HEK293 (cell line): ENCODE results near the gene MCF2L.

Experiments used
- CTCF ChIA-PET: fragments of 350-600 bp; formaldehyde crosslinking; extraction: SDS; loops from one replicate; lab custom pipeline; 2021; ENCODE audit warnings: antibody characterized with exemption; lab: Yijun Ruan, JAX
- POLR2A ChIA-PET: fragments of 300-600 bp; formaldehyde crosslinking; extraction: SDS; loops from one replicate; lab custom pipeline; 2020; ENCODE audit warnings: antibody characterized with exemption, inconsistent platforms; lab: Yijun Ruan, JAX
- H3K27ac ChIP-seq: fragments of 200-500 bp; sonication (Bioruptor generic); 2 replicates; pipeline ENCODE4 v1.5.1; 2014; ENCODE audit warnings: low read depth, low read length, control low read depth, inconsistent platforms; ENCODE audit errors: extremely low read depth
- H3K36me3 ChIP-seq, 2 experiments: fragments of 200-500 bp in 1 of 2; sonication (Bioruptor generic) in 1 of 2; 1 replicate in 1 of 2; 2 replicates in 1 of 2; pipeline ENCODE4 v1.5.1; 2014 to 2017; ENCODE audit warnings: inconsistent platforms in 2 of 2, low read length in 2 of 2; ENCODE audit not compliant: control insufficient read depth in 2 of 2, insufficient read depth in 1 of 2
- H3K4me1 ChIP-seq: fragments of 200-500 bp; sonication (Bioruptor generic); 2 replicates; pipeline ENCODE4 v1.5.1; 2014; ENCODE audit warnings: mild to moderate bottlenecking, low read length, inconsistent platforms; ENCODE audit not compliant: control insufficient read depth, insufficient read depth
- H3K4me3 ChIP-seq: 2 replicates; pipeline ENCODE4 v1.5.1; 2011; ENCODE audit warnings: low read depth, mild to moderate bottlenecking, control low read depth, low read length, moderate library complexity
- H3K9me3 ChIP-seq: fragments of 200-500 bp; sonication (Bioruptor generic); 2 replicates; pipeline ENCODE4 v1.5.1; 2014; ENCODE audit warnings: low read depth, low read length, inconsistent platforms; ENCODE audit not compliant: control insufficient read depth, insufficient read depth
- FEZF1 ChIP-seq: fragments of 450-650 bp; formaldehyde crosslinking; IDR thresholded peaks from 2 replicates; pipeline ENCODE4 v1.5.1; 2016; ENCODE audit warnings: missing biosample characterization, missing genetic modification characterization
- HOXC10 ChIP-seq: sonication (generic); formaldehyde crosslinking; IDR thresholded peaks from 2 replicates; pipeline ENCODE4 v1.8.1; 2023; ENCODE audit warnings: mild to moderate bottlenecking, missing genetic modification reagents
- KLF8 ChIP-seq: fragments of 450-650 bp; formaldehyde crosslinking; IDR thresholded peaks from 2 replicates; pipeline ENCODE4 v1.5.1; 2016; ENCODE audit warnings: missing biosample characterization, missing genetic modification characterization
- OVOL3 ChIP-seq: fragments of 450-650 bp; formaldehyde crosslinking; IDR thresholded peaks from 2 replicates; pipeline ENCODE4 v1.5.1; 2016; ENCODE audit warnings: missing biosample characterization, missing genetic modification characterization
- TRIM28 ChIP-seq: IDR thresholded peaks from 2 replicates; pipeline ENCODE4 v1.6.1; 2011; ENCODE audit warnings: low read length, control low read depth, borderline replicate concordance
- ZEB2 ChIP-seq: fragments of 450-650 bp; formaldehyde crosslinking; IDR thresholded peaks from 2 replicates; pipeline ENCODE4 v1.5.1; 2016; ENCODE audit warnings: missing biosample characterization, missing genetic modification characterization
- ZFHX2 ChIP-seq: fragments of 450-650 bp; formaldehyde crosslinking; conservative IDR thresholded peaks from 2 replicates; pipeline ENCODE4 v1.5.1; 2016; ENCODE audit warnings: missing biosample characterization, missing genetic modification characterization
- ZNF157 ChIP-seq: fragments of 450-650 bp; formaldehyde crosslinking; IDR thresholded peaks from 2 replicates; pipeline ENCODE4 v1.5.1; 2016; ENCODE audit warnings: missing biosample characterization, missing genetic modification characterization
- ZNF16 ChIP-seq: fragments of 450-650 bp; formaldehyde crosslinking; IDR thresholded peaks from 2 replicates; pipeline ENCODE4 v1.5.1; 2016; ENCODE audit warnings: low read depth, missing biosample characterization, missing genetic modification characterization
- ZNF266 ChIP-seq: fragments of 450-650 bp; formaldehyde crosslinking; IDR thresholded peaks from 2 replicates; pipeline ENCODE4 v1.5.1; 2016; ENCODE audit warnings: missing biosample characterization, missing genetic modification characterization, low read depth
- ZNF311 ChIP-seq: fragments of 450-650 bp; formaldehyde crosslinking; IDR thresholded peaks from 2 replicates; pipeline ENCODE4 v1.5.1; 2017; ENCODE audit warnings: missing biosample characterization, missing genetic modification characterization, borderline replicate concordance
- ZNF324 ChIP-seq: fragments of 450-650 bp; formaldehyde crosslinking; IDR thresholded peaks from 2 replicates; pipeline ENCODE4 v1.5.1; 2016; ENCODE audit warnings: missing biosample characterization, missing genetic modification characterization
- ZNF335 ChIP-seq: fragments of 450-650 bp; formaldehyde crosslinking; conservative IDR thresholded peaks from 2 replicates; pipeline ENCODE4 v1.5.1; 2016; ENCODE audit warnings: missing biosample characterization, missing genetic modification characterization
- ZNF366 ChIP-seq: fragments of 450-650 bp; formaldehyde crosslinking; conservative IDR thresholded peaks from 2 replicates; pipeline ENCODE4 v1.5.1; 2016; ENCODE audit warnings: missing biosample characterization, missing genetic modification characterization
- ZNF391 ChIP-seq: fragments of 450-650 bp; formaldehyde crosslinking; IDR thresholded peaks from 2 replicates; pipeline ENCODE4 v1.5.1; 2016; ENCODE audit warnings: low read depth, missing biosample characterization, missing genetic modification characterization, borderline replicate concordance
- ZNF521 ChIP-seq: fragments of 450-650 bp; formaldehyde crosslinking; IDR thresholded peaks from 2 replicates; pipeline ENCODE4 v1.5.1; 2017; ENCODE audit warnings: missing biosample characterization, mild to moderate bottlenecking, missing genetic modification characterization
- ZNF585B ChIP-seq: fragments of 450-650 bp; formaldehyde crosslinking; IDR thresholded peaks from 2 replicates; pipeline ENCODE4 v1.5.1; 2016; ENCODE audit warnings: missing biosample characterization, missing genetic modification characterization
- ZNF664 ChIP-seq: fragments of 450-650 bp; formaldehyde crosslinking; IDR thresholded peaks from 2 replicates; pipeline ENCODE4 v1.5.1; 2016; ENCODE audit warnings: missing biosample characterization, missing genetic modification characterization
- ZNF777 ChIP-seq: fragments of 450-650 bp; formaldehyde crosslinking; IDR thresholded peaks from 2 replicates; pipeline ENCODE4 v1.5.1; 2017; ENCODE audit warnings: missing biosample characterization, missing genetic modification characterization, borderline replicate concordance
- ZNF785 ChIP-seq: fragments of 450-650 bp; formaldehyde crosslinking; IDR thresholded peaks from 2 replicates; pipeline ENCODE4 v1.5.1; 2016; ENCODE audit warnings: missing biosample characterization, missing genetic modification characterization
- ZNF830 ChIP-seq: fragments of 450-650 bp; IDR thresholded peaks from 2 replicates; pipeline ENCODE4 v1.5.0; 2018; ENCODE audit warnings: missing biosample characterization, missing genetic modification characterization, low read depth, mild to moderate bottlenecking, moderate library complexity
- TF ChIP-seq, protein P1 (sequence below): fragments of 450-650 bp; formaldehyde crosslinking; IDR thresholded peaks from 2 replicates; pipeline ENCODE4 v1.5.1; 2017; ENCODE audit warnings: missing biosample characterization, missing genetic modification characterization
- TF ChIP-seq, protein P2 (sequence below): fragments of 450-650 bp; formaldehyde crosslinking; IDR thresholded peaks from 2 replicates; pipeline ENCODE4; 2016; ENCODE audit warnings: missing biosample characterization, missing genetic modification characterization
- TF ChIP-seq, protein P3 (sequence below): fragments of 450-650 bp; formaldehyde crosslinking; IDR thresholded peaks from 2 replicates; pipeline ENCODE4 v1.5.1; 2016; ENCODE audit warnings: missing biosample characterization, missing genetic modification characterization, borderline replicate concordance
- TF ChIP-seq, protein P4 (sequence below): fragments of 450-650 bp; formaldehyde crosslinking; IDR thresholded peaks from 2 replicates; pipeline ENCODE4 v1.5.1; 2017; ENCODE audit warnings: missing biosample characterization, missing genetic modification characterization
- TF ChIP-seq, protein P5 (sequence below): fragments of 450-650 bp; formaldehyde crosslinking; IDR thresholded peaks from 2 replicates; pipeline ENCODE4 v1.5.1; 2016; ENCODE audit warnings: missing biosample characterization, missing genetic modification characterization

MCF2L gene

DNA sequence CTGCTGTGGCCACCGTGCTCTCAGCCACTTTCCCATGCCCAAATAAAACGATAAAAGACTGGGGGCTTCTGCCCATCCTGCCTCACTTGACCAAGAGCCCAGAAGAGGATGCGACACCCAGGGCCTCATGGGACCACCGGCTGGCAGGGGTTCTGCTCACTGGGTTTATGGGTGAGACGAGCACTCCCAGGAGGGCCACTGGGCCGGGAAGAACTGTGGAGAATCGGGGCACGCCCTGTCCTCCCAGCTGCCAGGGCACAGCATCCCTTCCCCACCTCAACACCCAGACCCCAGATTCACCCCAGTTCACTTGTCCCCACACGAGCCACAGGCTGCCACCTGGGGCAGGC lies 148.9 kb downstream of the MCF2L start:
- H3K4me3 ChIP-seq: no peak overlapping the region
- TF ChIP-seq, protein P1, sequence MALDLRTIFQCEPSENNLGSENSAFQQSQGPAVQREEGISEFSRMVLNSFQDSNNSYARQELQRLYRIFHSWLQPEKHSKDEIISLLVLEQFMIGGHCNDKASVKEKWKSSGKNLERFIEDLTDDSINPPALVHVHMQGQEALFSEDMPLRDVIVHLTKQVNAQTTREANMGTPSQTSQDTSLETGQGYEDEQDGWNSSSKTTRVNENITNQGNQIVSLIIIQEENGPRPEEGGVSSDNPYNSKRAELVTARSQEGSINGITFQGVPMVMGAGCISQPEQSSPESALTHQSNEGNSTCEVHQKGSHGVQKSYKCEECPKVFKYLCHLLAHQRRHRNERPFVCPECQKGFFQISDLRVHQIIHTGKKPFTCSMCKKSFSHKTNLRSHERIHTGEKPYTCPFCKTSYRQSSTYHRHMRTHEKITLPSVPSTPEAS (tag by site-specific recombination): no peak
- TF ChIP-seq ZNF335 (tag by site-specific recombination): no peak
- TF ChIP-seq ZNF157 (tag by site-specific recombination): no peak
- TF ChIP-seq ZEB2 (tag by site-specific recombination): no peak
- no peak for TF ChIP-seq ZNF785 (tag by site-specific recombination)
- no peak for TF ChIP-seq OVOL3
- TF ChIP-seq, protein P2, sequence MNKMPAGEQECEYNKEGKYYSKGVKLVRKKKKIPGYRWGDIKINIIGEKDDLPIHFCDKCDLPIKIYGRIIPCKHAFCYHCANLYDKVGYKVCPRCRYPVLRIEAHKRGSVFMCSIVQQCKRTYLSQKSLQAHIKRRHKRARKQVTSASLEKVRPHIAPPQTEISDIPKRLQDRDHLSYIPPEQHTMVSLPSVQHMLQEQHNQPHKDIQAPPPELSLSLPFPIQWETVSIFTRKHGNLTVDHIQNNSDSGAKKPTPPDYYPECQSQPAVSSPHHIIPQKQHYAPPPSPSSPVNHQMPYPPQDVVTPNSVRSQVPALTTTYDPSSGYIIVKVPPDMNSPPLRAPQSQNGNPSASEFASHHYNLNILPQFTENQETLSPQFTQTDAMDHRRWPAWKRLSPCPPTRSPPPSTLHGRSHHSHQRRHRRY (tag by site-specific recombination): no peak
- TF ChIP-seq ZNF311 (tag by site-specific recombination): no peak
- TF ChIP-seq KLF8 (tag by site-specific recombination): no peak
- no peak for TF ChIP-seq ZNF830
- TF ChIP-seq ZNF266 (tag by site-specific recombination): no peak
- no peak for TF ChIP-seq ZNF366
- no peak for TF ChIP-seq ZNF777 (tag by site-specific recombination)
- ChIA-PET CTCF (no interaction called here), POLR2A (no interaction called here)
- H3K9me3 ChIP-seq: no peaks in the 10 kb centered on the region
- no peaks in the 10 kb centered on the region for H3K4me1 ChIP-seq
- H3K36me3 ChIP-seq: no peaks in the 10 kb centered on the region
- no peak overlapping the region for H3K27ac ChIP-seq

DNA sequence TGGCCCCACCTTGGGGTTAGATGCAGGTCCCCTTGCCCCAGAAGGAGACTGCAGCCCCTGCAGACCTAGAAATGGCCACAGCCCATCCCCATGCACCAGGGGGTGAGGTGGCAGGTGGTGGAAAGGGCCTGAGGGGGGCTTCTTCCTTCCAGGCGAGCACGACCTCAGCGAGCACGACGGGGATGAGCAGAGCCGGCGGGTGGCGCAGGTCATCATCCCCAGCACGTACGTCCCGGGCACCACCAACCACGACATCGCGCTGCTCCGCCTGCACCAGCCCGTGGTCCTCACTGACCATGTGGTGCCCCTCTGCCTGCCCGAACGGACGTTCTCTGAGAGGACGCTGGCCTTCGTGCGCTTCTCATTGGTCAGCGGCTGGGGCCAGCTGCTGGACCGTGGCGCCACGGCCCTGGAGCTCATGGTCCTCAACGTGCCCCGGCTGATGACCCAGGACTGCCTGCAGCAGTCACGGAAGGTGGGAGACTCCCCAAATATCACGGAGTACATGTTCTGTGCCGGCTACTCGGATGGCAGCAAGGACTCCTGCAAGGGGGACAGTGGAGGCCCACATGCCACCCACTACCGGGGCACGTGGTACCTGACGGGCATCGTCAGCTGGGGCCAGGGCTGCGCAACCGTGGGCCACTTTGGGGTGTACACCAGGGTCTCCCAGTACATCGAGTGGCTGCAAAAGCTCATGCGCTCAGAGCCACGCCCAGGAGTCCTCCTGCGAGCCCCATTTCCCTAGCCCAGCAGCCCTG lies 149.4 kb downstream of the MCF2L start:
- H3K4me1 ChIP-seq: no peaks in the 10 kb centered on the region
- ChIA-PET CTCF (no interaction called here), POLR2A (no interaction called here)
- H3K27ac ChIP-seq: no peak overlapping the region
- H3K36me3 ChIP-seq: no peaks in the 10 kb centered on the region
- H3K4me3 ChIP-seq: no peak overlapping the region
- H3K9me3 ChIP-seq: no peaks in the 10 kb centered on the region
- TF ChIP-seq, protein P3, sequence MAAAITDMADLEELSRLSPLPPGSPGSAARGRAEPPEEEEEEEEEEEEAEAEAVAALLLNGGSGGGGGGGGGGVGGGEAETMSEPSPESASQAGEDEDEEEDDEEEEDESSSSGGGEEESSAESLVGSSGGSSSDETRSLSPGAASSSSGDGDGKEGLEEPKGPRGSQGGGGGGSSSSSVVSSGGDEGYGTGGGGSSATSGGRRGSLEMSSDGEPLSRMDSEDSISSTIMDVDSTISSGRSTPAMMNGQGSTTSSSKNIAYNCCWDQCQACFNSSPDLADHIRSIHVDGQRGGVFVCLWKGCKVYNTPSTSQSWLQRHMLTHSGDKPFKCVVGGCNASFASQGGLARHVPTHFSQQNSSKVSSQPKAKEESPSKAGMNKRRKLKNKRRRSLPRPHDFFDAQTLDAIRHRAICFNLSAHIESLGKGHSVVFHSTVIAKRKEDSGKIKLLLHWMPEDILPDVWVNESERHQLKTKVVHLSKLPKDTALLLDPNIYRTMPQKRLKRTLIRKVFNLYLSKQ (tag by site-specific recombination): no peak
- TF ChIP-seq ZNF585B (no peak), ZNF391 (tag by site-specific recombination) (no peak), ZNF311 (tag by site-specific recombination) (no peak), HOXC10 (CRISPR knock-in tag) (no peak), ZNF521 (tag by site-specific recombination) (no peak), ZNF16 (tag by site-specific recombination) (no peak), ZNF664 (tag by site-specific recombination) (no peak), FEZF1 (tag by site-specific recombination) (no peak), TRIM28 (no peak), ZFHX2 (tag by site-specific recombination) (no peak), ZNF324 (no peak), ZEB2 (tag by site-specific recombination) (no peak)
- TF ChIP-seq, protein P4, sequence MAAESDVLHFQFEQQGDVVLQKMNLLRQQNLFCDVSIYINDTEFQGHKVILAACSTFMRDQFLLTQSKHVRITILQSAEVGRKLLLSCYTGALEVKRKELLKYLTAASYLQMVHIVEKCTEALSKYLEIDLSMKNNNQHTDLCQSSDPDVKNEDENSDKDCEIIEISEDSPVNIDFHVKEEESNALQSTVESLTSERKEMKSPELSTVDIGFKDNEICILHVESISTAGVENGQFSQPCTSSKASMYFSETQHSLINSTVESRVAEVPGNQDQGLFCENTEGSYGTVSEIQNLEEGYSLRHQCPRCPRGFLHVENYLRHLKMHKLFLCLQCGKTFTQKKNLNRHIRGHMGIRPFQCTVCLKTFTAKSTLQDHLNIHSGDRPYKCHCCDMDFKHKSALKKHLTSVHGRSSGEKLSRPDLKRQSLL (tag by site-specific recombination): no peak
- TF ChIP-seq, protein P5, sequence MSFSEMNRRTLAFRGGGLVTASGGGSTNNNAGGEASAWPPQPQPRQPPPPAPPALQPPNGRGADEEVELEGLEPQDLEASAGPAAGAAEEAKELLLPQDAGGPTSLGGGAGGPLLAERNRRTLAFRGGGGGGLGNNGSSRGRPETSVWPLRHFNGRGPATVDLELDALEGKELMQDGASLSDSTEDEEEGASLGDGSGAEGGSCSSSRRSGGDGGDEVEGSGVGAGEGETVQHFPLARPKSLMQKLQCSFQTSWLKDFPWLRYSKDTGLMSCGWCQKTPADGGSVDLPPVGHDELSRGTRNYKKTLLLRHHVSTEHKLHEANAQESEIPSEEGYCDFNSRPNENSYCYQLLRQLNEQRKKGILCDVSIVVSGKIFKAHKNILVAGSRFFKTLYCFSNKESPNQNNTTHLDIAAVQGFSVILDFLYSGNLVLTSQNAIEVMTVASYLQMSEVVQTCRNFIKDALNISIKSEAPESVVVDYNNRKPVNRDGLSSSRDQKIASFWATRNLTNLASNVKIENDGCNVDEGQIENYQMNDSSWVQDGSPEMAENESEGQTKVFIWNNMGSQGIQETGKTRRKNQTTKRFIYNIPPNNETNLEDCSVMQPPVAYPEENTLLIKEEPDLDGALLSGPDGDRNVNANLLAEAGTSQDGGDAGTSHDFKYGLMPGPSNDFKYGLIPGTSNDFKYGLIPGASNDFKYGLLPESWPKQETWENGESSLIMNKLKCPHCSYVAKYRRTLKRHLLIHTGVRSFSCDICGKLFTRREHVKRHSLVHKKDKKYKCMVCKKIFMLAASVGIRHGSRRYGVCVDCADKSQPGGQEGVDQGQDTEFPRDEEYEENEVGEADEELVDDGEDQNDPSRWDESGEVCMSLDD: no peak
